ENCODE results near the gene TMEM79.

GRCh38 chr1:156276532-156276931 is 7.6 kb upstream of the TMEM79 start:
- TF ChIP-seq POLR2A (IDR thresholded peaks at IDR 0.05; ENCODE audit: low read length) (no peak), GATA1 (IDR thresholded peaks at IDR 0.05; ENCODE audit: low read depth, low read length) (no peak)

All from erythroblast (primary cell).